Activated naive CD4-positive, alpha-beta T cell treated with anti-CD3 and anti-CD28 coated beads, Interleukin-2, amount 50 U/mL, for 24 hours (primary cell): ENCODE data around the gene PRDM16.

Experiments
- H3K27ac Mint-ChIP-seq: one replicate; pipeline ENCODE4 v1.8.0; 2021; ENCODE audit warnings: mild to moderate bottlenecking, mixed read lengths
- H3K27me3 Mint-ChIP-seq: one replicate; pipeline ENCODE4 v1.8.0; 2021; ENCODE audit warnings: mixed read lengths
- H3K36me3 Mint-ChIP-seq: one replicate; pipeline ENCODE4 v1.8.0; 2021; ENCODE audit warnings: mixed read lengths
- H3K4me1 Mint-ChIP-seq: one replicate; pipeline ENCODE4 v1.8.0; 2021; ENCODE audit warnings: mixed read lengths
- H3K4me3 Mint-ChIP-seq: one replicate; pipeline ENCODE4 v1.8.0; 2021; ENCODE audit warnings: mild to moderate bottlenecking, mixed read lengths
- H3K9me3 Mint-ChIP-seq: one replicate; pipeline ENCODE4 v1.8.0; 2021; ENCODE audit warnings: mixed read lengths

PRDM16 gene

GRCh38 chr1:3267550-3268270 is 198.7 kb downstream of the PRDM16 start:
- Mint-ChIP-seq H3K27me3 (no peaks in the 10 kb centered on the region), H3K36me3 (no peaks in the 10 kb centered on the region), H3K9me3 (no peaks in the 10 kb centered on the region), H3K4me3 (no peak overlapping the region), H3K27ac (no peak overlapping the region), H3K4me1 (no peaks in the 10 kb centered on the region)

DNA sequence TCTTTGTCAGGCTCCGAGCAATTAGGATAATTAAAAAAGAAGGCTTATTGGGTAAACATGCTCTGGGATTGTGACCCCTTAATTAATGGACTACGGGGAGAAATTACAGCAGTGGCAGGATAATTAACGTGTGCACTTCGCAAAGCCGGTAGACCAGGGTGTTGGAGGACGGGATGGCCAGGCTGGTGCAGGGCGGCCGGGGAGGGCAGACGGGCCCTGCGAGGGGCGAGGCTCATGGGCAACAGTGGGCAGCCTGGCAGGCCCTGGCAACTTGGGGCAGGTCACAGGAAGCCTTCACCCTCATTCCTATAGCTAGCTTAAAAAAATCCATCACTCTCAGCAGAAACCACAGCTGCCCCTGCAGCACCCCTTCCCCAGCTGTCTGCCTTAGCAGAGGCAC is 199.3 kb downstream of the PRDM16 start:
- Mint-ChIP-seq H3K27me3 (no peaks in the 10 kb centered on the region), H3K9me3 (no peaks in the 10 kb centered on the region), H3K4me1 (no peaks in the 10 kb centered on the region), H3K4me3 (no peak overlapping the region), H3K36me3 (no peaks in the 10 kb centered on the region), H3K27ac (no peak overlapping the region)

- Mint-ChIP-seq H3K9me3 (no peaks in the 10 kb centered on the region), H3K36me3 (no peaks in the 10 kb centered on the region), H3K4me1 (no peaks in the 10 kb centered on the region), H3K27me3 (no peaks in the 10 kb centered on the region), H3K4me3 (no peak overlapping the region), H3K27ac (no peak overlapping the region)
Measured at GRCh38 chr1:3270403-3271245, 201.6 kb downstream of the PRDM16 start.

- H3K4me1 Mint-ChIP-seq, result no peaks in the 10 kb centered on the region
- H3K4me3 Mint-ChIP-seq, result no peak overlapping the region
- H3K27me3 Mint-ChIP-seq, result no peaks in the 10 kb centered on the region
- H3K36me3 Mint-ChIP-seq, result no peaks in the 10 kb centered on the region
- H3K27ac Mint-ChIP-seq, result no peak overlapping the region
- H3K9me3 Mint-ChIP-seq, result no peaks in the 10 kb centered on the region
Measured at GRCh38 chr1:3271866-3272265, 202.9 kb downstream of the PRDM16 start.

DNA sequence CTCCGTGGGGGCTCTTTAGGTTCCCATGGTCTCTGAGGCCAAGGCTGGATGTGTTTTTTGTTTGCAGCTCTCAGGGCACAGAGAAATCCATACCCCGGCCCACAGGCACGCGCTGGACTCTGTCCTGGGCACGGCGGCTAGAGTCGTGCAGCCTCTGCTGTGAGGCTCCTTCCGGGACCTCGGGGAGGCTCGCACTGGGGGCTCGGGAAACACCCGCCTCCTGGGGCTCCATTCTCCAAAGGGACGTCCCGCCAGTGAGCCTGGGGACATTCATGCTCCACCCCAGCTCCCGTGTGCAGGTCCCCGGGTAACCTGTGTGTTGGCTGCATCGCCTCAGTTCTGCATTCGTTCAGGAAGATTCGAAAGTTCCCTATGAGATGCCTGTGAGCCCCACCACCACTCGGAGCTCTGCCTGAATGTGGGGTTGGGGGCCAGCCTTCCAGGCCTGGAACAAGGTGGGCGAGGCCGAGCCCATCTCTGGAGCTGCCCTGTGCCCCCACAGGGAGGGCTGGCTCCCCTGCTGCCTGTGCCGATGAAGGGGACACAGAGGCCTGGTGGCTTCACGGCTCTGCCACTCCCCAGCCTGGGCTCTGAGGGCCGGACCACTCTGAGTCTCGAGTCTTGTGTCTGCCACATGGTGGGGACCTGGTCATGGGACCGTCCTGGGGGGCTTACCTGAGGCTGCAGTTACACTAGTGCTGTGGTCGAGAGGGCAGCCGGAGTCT is 203.5 kb downstream of the PRDM16 start:
- no peaks in the 10 kb centered on the region for H3K36me3 Mint-ChIP-seq
- no peak overlapping the region for H3K4me3 Mint-ChIP-seq
- no peaks in the 10 kb centered on the region for H3K27me3 Mint-ChIP-seq
- H3K9me3 Mint-ChIP-seq, result no peaks in the 10 kb centered on the region
- H3K4me1 Mint-ChIP-seq, result no peaks in the 10 kb centered on the region
- H3K27ac Mint-ChIP-seq, result no peak overlapping the region

DNA sequence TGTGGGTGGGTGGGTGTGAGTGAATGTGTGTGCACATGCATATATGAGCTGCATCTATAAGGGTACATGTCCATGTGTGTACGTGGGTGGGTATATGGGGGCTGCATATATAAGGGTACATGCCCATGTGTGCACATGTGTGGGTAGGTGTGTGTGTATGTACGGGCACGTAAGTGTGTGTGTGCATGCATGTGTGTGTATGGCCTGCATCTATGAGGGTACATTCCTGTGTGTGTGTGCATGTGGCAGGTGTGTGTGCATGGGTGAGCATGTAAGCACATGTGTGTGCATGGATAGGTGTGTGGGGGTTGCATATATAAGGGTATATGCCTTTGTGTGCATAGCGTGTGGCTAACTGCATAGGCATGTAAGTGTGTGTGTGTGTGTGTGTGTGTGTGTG is 204.4 kb downstream of the PRDM16 start:
- Mint-ChIP-seq H3K27ac (no peak overlapping the region), H3K4me3 (no peak overlapping the region), H3K9me3 (no peaks in the 10 kb centered on the region), H3K27me3 (no peaks in the 10 kb centered on the region), H3K4me1 (no peaks in the 10 kb centered on the region), H3K36me3 (no peaks in the 10 kb centered on the region)

DNA sequence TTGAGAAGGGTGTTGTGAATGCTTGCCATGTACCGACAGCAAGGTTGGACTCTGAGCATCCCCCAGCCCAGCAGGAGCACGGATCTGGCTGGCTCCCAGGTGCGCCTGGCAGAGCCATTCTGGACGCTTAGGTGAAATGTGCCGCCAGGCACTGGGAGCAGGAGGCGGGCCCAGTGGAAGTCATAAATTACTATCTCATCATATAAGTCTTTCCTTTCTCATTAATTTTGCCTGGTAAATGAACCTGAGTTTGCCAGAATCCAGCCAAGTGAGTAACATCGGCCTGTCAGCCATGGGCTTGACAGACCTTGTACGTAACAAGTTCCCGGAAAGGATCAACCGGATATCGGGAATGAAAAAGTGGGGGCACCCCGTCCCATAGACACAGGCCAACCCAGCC is 206.0 kb downstream of the PRDM16 start:
- Mint-ChIP-seq H3K4me3 (no peak overlapping the region), H3K9me3 (no peaks in the 10 kb centered on the region), H3K36me3 (no peaks in the 10 kb centered on the region), H3K4me1 (no peaks in the 10 kb centered on the region), H3K27me3 (no peaks in the 10 kb centered on the region), H3K27ac (no peak overlapping the region)

- no peaks in the 10 kb centered on the region for H3K27me3 Mint-ChIP-seq
- H3K27ac Mint-ChIP-seq, result no peak overlapping the region
- H3K9me3 Mint-ChIP-seq, result no peaks in the 10 kb centered on the region
- H3K4me1 Mint-ChIP-seq, result no peaks in the 10 kb centered on the region
- H3K4me3 Mint-ChIP-seq, result no peak overlapping the region
- H3K36me3 Mint-ChIP-seq, result no peaks in the 10 kb centered on the region
Measured at GRCh38 chr1:3275471-3276340, 206.7 kb downstream of the PRDM16 start.

GRCh38 chr1:3276341-3276800 is 207.4 kb downstream of the PRDM16 start:
- Mint-ChIP-seq H3K9me3 (no peaks in the 10 kb centered on the region), H3K4me3 (no peak overlapping the region), H3K36me3 (no peaks in the 10 kb centered on the region), H3K4me1 (no peaks in the 10 kb centered on the region), H3K27me3 (no peaks in the 10 kb centered on the region), H3K27ac (no peak overlapping the region)

- Mint-ChIP-seq H3K4me3 (no peak overlapping the region), H3K27ac (no peak overlapping the region), H3K36me3 (no peaks in the 10 kb centered on the region), H3K4me1 (no peaks in the 10 kb centered on the region), H3K27me3 (no peaks in the 10 kb centered on the region), H3K9me3 (no peaks in the 10 kb centered on the region)
Measured at GRCh38 chr1:3277011-3277471, 208.0 kb downstream of the PRDM16 start.

- Mint-ChIP-seq H3K27me3 (no peaks in the 10 kb centered on the region), H3K27ac (no peak overlapping the region), H3K9me3 (no peaks in the 10 kb centered on the region), H3K4me1 (no peaks in the 10 kb centered on the region), H3K36me3 (no peaks in the 10 kb centered on the region), H3K4me3 (no peak overlapping the region)
Measured at GRCh38 chr1:3277623-3278022, 208.6 kb downstream of the PRDM16 start.

DNA sequence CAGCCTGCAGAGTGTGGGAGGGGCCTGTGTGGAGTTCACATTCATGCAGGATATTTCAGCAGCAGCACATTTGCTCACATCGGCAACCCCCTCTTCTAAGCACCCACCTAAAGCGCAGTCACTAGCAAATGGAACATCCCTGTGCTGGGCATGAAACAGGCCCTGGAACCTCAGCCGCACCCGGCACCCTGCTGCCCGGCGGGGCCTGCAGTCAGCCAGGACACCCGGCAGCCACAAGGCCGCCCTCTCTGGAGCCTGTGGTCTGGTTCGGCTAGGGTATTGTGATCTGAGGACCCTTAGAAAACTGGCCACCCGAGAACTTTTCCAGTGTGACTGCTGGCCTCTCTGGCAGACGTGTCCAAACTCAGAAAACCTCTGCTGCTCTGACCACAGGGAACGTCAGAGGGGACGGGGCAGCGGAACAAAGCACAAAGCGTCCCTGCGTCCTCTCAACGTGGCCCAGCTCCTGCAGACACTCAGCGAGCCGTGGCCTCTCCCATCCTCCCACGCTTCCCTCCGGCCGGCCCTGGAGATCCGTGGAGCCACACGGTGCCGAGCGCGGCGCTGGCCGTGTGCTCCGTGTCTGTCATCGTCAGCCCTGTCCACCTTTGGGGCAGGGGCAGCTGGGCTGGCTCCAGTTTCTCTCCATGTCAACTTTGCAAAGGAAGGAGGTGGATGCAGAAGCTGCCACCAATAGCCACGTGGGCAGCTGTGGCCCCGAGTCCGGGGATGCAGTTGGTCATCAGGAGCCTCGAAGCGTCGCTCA is 209.6 kb downstream of the PRDM16 start:
- H3K4me1 Mint-ChIP-seq, result no peaks in the 10 kb centered on the region
- no peaks in the 10 kb centered on the region for H3K36me3 Mint-ChIP-seq
- H3K27me3 Mint-ChIP-seq, result no peaks in the 10 kb centered on the region
- no peak overlapping the region for H3K4me3 Mint-ChIP-seq
- H3K27ac Mint-ChIP-seq, result no peak overlapping the region
- no peaks in the 10 kb centered on the region for H3K9me3 Mint-ChIP-seq

- Mint-ChIP-seq H3K4me1 (no peaks in the 10 kb centered on the region), H3K4me3 (no peak overlapping the region), H3K27me3 (no peaks in the 10 kb centered on the region), H3K27ac (no peak overlapping the region), H3K36me3 (no peaks in the 10 kb centered on the region), H3K9me3 (no peaks in the 10 kb centered on the region)
Measured at GRCh38 chr1:3279182-3279470, 210.1 kb downstream of the PRDM16 start.

DNA sequence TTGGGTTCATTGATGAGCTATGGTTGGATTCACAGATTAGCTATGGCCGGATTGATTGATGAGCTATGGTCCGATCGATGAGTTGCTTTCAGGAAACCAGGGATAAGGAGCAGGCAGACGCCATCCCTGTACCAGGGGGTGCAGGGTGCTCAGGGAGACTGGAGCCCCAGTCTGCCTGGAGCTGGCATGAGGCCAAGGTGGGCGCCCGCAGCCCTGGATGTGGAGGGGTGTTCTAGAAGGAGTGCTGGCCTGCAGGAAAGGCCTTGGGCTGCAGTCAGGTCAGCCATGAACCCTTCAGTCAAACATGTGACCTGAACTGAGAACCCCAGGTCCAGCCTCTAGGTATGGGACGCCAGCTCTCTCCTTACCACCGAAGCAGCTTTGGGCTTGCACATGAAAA is 212.7 kb downstream of the PRDM16 start:
- no peaks in the 10 kb centered on the region for H3K9me3 Mint-ChIP-seq
- H3K36me3 Mint-ChIP-seq, result no peaks in the 10 kb centered on the region
- no peak overlapping the region for H3K4me3 Mint-ChIP-seq
- H3K27ac Mint-ChIP-seq, result no peak overlapping the region
- H3K4me1 Mint-ChIP-seq, result no peaks in the 10 kb centered on the region
- no peaks in the 10 kb centered on the region for H3K27me3 Mint-ChIP-seq

DNA sequence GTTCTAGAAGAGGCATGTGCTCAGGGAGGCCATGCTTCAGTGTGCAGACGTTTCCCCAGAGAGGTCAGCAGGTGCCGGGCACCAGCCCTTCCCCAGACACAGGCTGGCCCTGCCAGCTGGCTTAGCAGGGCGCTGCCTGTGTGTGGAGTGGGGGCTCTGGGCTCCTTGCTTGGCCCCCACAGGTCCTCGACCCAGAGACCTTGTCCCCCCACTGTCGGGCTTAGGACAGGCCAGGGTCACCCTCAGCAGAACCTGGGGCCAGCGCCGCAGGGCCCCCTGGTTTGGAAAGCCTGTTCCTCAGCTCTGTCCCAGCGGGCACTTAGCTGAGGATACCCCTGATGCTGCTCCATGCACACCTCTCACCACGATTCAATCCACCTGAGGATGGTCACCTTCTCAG is 213.2 kb downstream of the PRDM16 start:
- H3K9me3 Mint-ChIP-seq, result no peaks in the 10 kb centered on the region
- H3K36me3 Mint-ChIP-seq, result no peaks in the 10 kb centered on the region
- H3K4me3 Mint-ChIP-seq, result no peak overlapping the region
- H3K27ac Mint-ChIP-seq, result no peak overlapping the region
- H3K4me1 Mint-ChIP-seq, result no peaks in the 10 kb centered on the region
- H3K27me3 Mint-ChIP-seq, result no peaks in the 10 kb centered on the region
